Measurements from ENCODE around the gene TAF4.
A peak's percentile ranks its signal among the peaks of the same experiment; 100 is the strongest.

Gene TAF4

GRCh38 chr20:62030834-62031434 is 34.7 kb downstream of the TAF4 start:
- peaks cover 35% of the 10 kb centered on the region for H3K4me1 Mint-ChIP-seq
- H3K4me3 Mint-ChIP-seq, result peak overlapping the region; percentile 37
- ATAC-seq (ENCODE audit: low read depth), result peak; percentile 95
- no peaks in the 10 kb centered on the region for H3K9me3 Mint-ChIP-seq
- H3K27me3 Mint-ChIP-seq, result no peaks in the 10 kb centered on the region
- H3K36me3 Mint-ChIP-seq, result peaks cover 3% of the 10 kb centered on the region
- peak overlapping the region; percentile 80 for H3K27ac Mint-ChIP-seq
- DNase-seq (ENCODE audit: low spot score in 2 of 2), result peak in 1 of 2 donors; percentile 44

- H3K27me3 Mint-ChIP-seq, result no peaks in the 10 kb centered on the region
- H3K4me1 Mint-ChIP-seq, result peaks cover 38% of the 10 kb centered on the region
- peak overlapping the region; percentile 37 for H3K4me3 Mint-ChIP-seq
- no peak for ATAC-seq (ENCODE audit: low read depth)
- DNase-seq (ENCODE audit: low spot score in 2 of 2), result no peak
- peak overlapping the region; percentile 80 for H3K27ac Mint-ChIP-seq
- no peaks in the 10 kb centered on the region for H3K9me3 Mint-ChIP-seq
- peaks cover 6% of the 10 kb centered on the region for H3K36me3 Mint-ChIP-seq
Measured at GRCh38 chr20:62030357-62030756, 35.3 kb downstream of the TAF4 start.

GRCh38 chr20:62029949-62030348 is 35.7 kb downstream of the TAF4 start:
- H3K4me1 Mint-ChIP-seq, result peaks cover 35% of the 10 kb centered on the region
- DNase-seq (ENCODE audit: low spot score in 2 of 2) (no peak), ATAC-seq (ENCODE audit: low read depth) (no peak)
- no peaks in the 10 kb centered on the region for H3K27me3 Mint-ChIP-seq
- peak overlapping the region; percentile 80 for H3K27ac Mint-ChIP-seq
- peaks cover 10% of the 10 kb centered on the region for H3K36me3 Mint-ChIP-seq
- H3K4me3 Mint-ChIP-seq, result no peak overlapping the region
- no peaks in the 10 kb centered on the region for H3K9me3 Mint-ChIP-seq

GRCh38 chr20:62029296-62029695 is 36.4 kb downstream of the TAF4 start:
- Mint-ChIP-seq H3K27ac (peak overlapping the region; percentile 20), H3K36me3 (peaks cover 10% of the 10 kb centered on the region), H3K4me3 (no peak overlapping the region), H3K4me1 (peaks cover 35% of the 10 kb centered on the region), H3K9me3 (no peaks in the 10 kb centered on the region), H3K27me3 (no peaks in the 10 kb centered on the region)
- DNase-seq (ENCODE audit: low spot score in 2 of 2) (no peak), ATAC-seq (ENCODE audit: low read depth) (no peak)

- H3K27me3 Mint-ChIP-seq, result no peaks in the 10 kb centered on the region
- H3K4me1 Mint-ChIP-seq, result peaks cover 35% of the 10 kb centered on the region
- H3K4me3 Mint-ChIP-seq, result no peak overlapping the region
- DNase-seq (ENCODE audit: low spot score in 2 of 2) (no peak), ATAC-seq (ENCODE audit: low read depth) (no peak)
- peaks cover 10% of the 10 kb centered on the region for H3K36me3 Mint-ChIP-seq
- no peaks in the 10 kb centered on the region for H3K9me3 Mint-ChIP-seq
- no peak overlapping the region for H3K27ac Mint-ChIP-seq
Measured at GRCh38 chr20:62028384-62028783, 37.3 kb downstream of the TAF4 start.

GRCh38 chr20:62027698-62028321 is 37.9 kb downstream of the TAF4 start:
- DNase-seq (ENCODE audit: low spot score in 2 of 2), result no peak
- peaks cover 10% of the 10 kb centered on the region for H3K36me3 Mint-ChIP-seq
- no peaks in the 10 kb centered on the region for H3K27me3 Mint-ChIP-seq
- H3K27ac Mint-ChIP-seq, result no peak overlapping the region
- ATAC-seq (ENCODE audit: low read depth), result no peak
- no peak overlapping the region for H3K4me3 Mint-ChIP-seq
- no peaks in the 10 kb centered on the region for H3K9me3 Mint-ChIP-seq
- H3K4me1 Mint-ChIP-seq, result peaks cover 35% of the 10 kb centered on the region

- Mint-ChIP-seq H3K27ac (no peak overlapping the region), H3K27me3 (no peaks in the 10 kb centered on the region), H3K4me1 (peaks cover 32% of the 10 kb centered on the region), H3K9me3 (no peaks in the 10 kb centered on the region), H3K36me3 (peaks cover 10% of the 10 kb centered on the region), H3K4me3 (no peak overlapping the region)
- ATAC-seq (ENCODE audit: low read depth) (no peak), DNase-seq (ENCODE audit: low spot score in 2 of 2) (no peak)
Measured at GRCh38 chr20:62027116-62027515, 38.6 kb downstream of the TAF4 start.

GRCh38 chr20:62026564-62026856 is 39.2 kb downstream of the TAF4 start:
- no peak overlapping the region for H3K27ac Mint-ChIP-seq
- DNase-seq (ENCODE audit: low spot score in 2 of 2) (no peak), ATAC-seq (ENCODE audit: low read depth) (no peak)
- no peak overlapping the region for H3K4me3 Mint-ChIP-seq
- peaks cover 10% of the 10 kb centered on the region for H3K36me3 Mint-ChIP-seq
- peaks cover 27% of the 10 kb centered on the region for H3K4me1 Mint-ChIP-seq
- H3K27me3 Mint-ChIP-seq, result no peaks in the 10 kb centered on the region
- no peaks in the 10 kb centered on the region for H3K9me3 Mint-ChIP-seq

GRCh38 chr20:62025832-62026563 is 39.7 kb downstream of the TAF4 start:
- Mint-ChIP-seq H3K4me1 (peaks cover 24% of the 10 kb centered on the region), H3K27me3 (no peaks in the 10 kb centered on the region), H3K27ac (no peak overlapping the region), H3K4me3 (no peak overlapping the region), H3K9me3 (no peaks in the 10 kb centered on the region), H3K36me3 (peaks cover 10% of the 10 kb centered on the region)
- ATAC-seq (ENCODE audit: low read depth), result no peak
- DNase-seq (ENCODE audit: low spot score in 2 of 2), result no peak

GRCh38 chr20:62025394-62025793 is 40.3 kb downstream of the TAF4 start:
- Mint-ChIP-seq H3K27ac (no peak overlapping the region), H3K27me3 (no peaks in the 10 kb centered on the region), H3K36me3 (peaks cover 10% of the 10 kb centered on the region), H3K9me3 (no peaks in the 10 kb centered on the region), H3K4me1 (peaks cover 25% of the 10 kb centered on the region), H3K4me3 (no peak overlapping the region)
- ATAC-seq (ENCODE audit: low read depth) (no peak), DNase-seq (ENCODE audit: low spot score in 2 of 2) (no peak)

- Mint-ChIP-seq H3K27me3 (no peaks in the 10 kb centered on the region), H3K4me3 (no peak overlapping the region), H3K36me3 (peaks cover 10% of the 10 kb centered on the region), H3K4me1 (peaks cover 25% of the 10 kb centered on the region), H3K9me3 (no peaks in the 10 kb centered on the region), H3K27ac (no peak overlapping the region)
- DNase-seq (ENCODE audit: low spot score in 2 of 2) (no peak), ATAC-seq (ENCODE audit: low read depth) (no peak)
Measured at GRCh38 chr20:62023935-62024334, 41.7 kb downstream of the TAF4 start.

GRCh38 chr20:62022575-62023139 is 43.0 kb downstream of the TAF4 start:
- H3K27me3 Mint-ChIP-seq, result no peaks in the 10 kb centered on the region
- no peak overlapping the region for H3K4me3 Mint-ChIP-seq
- peaks cover 25% of the 10 kb centered on the region for H3K4me1 Mint-ChIP-seq
- ATAC-seq (ENCODE audit: low read depth), result no peak
- DNase-seq (ENCODE audit: low spot score in 2 of 2), result no peak
- no peaks in the 10 kb centered on the region for H3K9me3 Mint-ChIP-seq
- peaks cover 10% of the 10 kb centered on the region for H3K36me3 Mint-ChIP-seq
- H3K27ac Mint-ChIP-seq, result no peak overlapping the region

GRCh38 chr20:62021793-62022385 is 43.8 kb downstream of the TAF4 start:
- no peaks in the 10 kb centered on the region for H3K27me3 Mint-ChIP-seq
- H3K36me3 Mint-ChIP-seq, result peaks cover 9% of the 10 kb centered on the region
- DNase-seq (ENCODE audit: low spot score in 2 of 2) (no peak), ATAC-seq (ENCODE audit: low read depth) (no peak)
- H3K27ac Mint-ChIP-seq, result no peak overlapping the region
- no peaks in the 10 kb centered on the region for H3K9me3 Mint-ChIP-seq
- H3K4me3 Mint-ChIP-seq, result no peak overlapping the region
- H3K4me1 Mint-ChIP-seq, result peaks cover 22% of the 10 kb centered on the region
